Kidney capillary endothelial cell (primary cell): ENCODE results near the gene TIFAB.

Experiments used
- DNase-seq: peaks from one replicate; pipeline ENCODE4 v3.0.0-alpha.2; 2018; ENCODE audit warnings: low spot score

The TIFAB gene

DNA sequence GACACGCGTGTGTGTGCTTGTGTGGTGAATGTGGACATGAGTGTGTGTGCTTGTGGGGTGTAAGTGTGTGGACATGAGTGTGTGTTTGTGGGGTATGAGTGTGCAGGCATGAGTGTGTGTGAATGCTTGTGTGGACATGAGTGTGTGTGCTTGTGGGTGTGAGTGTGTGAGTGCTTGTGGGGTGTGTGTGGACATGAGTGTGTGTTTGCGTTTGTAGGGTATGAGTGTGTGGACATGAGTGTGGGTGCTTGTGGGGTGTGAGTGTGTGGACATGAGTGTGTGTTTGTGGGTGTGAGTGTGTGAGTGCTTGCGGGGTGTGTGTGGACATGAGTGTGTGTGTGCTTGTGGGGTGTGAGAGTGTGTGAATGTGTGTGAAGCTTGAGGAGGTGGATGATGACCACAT lies 29.8 kb upstream of the TIFAB start:
- DNase-seq = no peak

DNA sequence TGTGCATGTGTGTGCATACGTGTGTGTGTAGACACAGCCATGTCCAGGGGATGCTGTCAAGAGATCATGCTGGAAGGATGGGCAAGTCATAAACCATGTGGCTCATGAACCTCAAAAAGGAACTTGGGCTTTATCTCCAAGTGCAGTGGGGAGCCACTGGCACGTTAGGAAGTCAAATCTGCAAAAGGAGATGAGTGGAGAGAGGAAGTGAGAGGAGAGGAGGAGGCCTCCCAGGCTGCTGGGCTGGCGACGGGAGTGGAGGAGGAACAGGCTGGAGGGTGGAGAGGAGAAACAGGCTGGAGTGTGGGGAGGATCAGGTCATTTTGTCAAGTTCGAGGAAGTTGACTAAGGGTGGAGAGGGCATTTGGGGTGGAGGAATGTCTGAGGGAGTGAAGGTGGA lies 29.2 kb upstream of the TIFAB start:
- DNase-seq = no peak

- no peak for DNase-seq
Measured at GRCh38 chr5:135480511-135480910, 28.4 kb upstream of the TIFAB start.

- DNase-seq = no peak
Measured at GRCh38 chr5:135478938-135479337, 26.8 kb upstream of the TIFAB start.

- DNase-seq = no peak
Measured at GRCh38 chr5:135477613-135478066, 25.5 kb upstream of the TIFAB start.

GRCh38 chr5:135476615-135477581 lies 24.7 kb upstream of the TIFAB start:
- DNase-seq = no peak

- DNase-seq = no peak
Measured at GRCh38 chr5:135473956-135474670, 22.0 kb upstream of the TIFAB start.

DNA sequence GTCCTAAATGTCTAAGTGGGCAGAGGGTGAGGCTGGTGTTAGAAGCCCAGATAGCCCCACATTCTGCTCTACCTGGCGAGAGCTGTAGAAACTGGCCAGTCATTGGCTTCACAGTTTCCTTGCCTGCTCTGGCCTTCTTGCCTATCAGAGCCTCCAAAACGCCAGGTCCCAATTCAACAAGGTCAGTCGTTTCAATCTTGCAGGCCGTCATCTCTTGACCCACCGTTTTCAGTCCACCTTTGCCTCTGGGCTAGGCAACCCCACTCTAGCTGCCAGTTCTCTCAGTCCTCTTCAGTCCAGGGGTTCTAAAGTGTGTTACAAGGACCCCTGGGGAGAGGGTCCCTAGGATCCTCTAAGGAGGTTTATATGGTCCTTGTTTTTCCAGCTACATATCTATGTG lies 20.0 kb upstream of the TIFAB start:
- DNase-seq = no peak

GRCh38 chr5:135471726-135472125 lies 19.6 kb upstream of the TIFAB start:
- DNase-seq = no peak

DNA sequence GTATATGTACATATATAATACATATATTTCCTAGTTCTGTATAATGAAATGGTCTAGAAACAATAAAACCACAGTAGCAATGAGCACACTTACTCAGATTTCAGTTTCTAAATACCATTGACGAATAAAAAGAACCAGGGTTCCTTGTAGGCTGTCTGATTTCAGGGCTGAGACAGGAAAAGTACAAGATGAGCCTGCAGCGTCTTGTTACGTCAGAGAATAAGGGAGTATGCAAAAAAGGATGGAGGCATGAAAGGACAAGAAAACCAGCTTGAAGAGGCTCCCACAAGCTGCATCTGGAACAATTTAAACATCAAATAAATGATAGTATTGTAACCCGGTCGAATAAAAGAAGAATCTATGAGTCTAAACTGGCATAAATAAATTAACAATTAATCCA lies 17.8 kb upstream of the TIFAB start:
- no peak for DNase-seq

- DNase-seq = no peak
Measured at GRCh38 chr5:135468541-135468940, 16.4 kb upstream of the TIFAB start.

DNA sequence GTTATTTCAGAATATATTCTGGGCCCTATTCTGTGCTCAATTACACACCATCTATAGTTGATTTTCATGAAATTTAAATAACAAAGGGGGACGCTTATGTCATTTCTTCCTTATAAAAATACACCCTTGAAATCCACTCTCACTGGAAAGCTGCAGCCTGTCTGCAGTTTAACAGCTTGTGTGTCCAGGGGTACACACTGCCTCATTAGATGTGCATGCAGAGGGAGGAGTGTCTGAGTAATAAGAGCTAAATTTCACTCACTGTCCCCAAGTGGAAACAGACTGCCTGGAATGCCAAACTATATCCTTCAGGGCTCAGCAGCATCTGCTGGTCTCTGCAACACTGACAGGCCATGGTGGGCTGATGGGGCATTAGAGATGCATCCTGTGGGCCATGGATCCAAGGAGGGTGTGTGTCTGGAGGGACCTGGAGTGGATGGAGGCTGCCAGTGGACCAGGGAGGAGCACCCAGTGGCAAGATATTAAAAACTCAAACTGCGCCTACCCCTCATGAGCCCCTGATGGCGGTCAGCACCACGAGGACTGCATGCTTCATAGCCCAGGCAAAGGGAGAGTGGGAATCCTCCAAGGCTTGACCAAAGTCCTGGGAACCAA lies 15.8 kb upstream of the TIFAB start:
- no peak for DNase-seq

DNA sequence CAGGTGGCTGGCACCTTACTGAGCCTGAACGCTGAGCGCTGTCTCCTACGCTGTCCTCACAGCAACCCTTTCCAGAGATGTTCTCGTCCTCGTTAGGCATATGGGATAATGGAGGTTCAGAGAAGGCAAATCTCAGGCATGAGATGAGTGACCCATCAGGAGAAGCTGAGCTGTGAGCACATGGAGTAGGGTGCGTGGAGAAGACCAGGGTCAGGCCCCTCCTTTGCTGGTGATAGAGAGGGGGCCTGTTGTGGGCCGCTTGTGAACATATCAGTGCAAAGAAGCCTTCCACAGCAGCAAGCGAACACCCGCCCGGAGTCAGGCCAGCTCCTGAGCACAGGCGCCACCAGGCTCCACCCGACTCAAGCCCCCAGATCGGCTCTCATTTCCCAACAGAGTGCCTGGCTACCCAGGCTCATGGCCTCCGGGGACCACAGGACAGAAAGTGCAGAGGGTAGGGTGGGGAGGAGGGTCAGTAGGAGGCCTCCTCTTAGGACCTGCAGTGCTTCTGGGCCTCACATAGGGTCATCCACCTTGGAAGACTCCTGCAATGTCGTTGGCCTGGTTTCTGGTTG lies 15.0 kb upstream of the TIFAB start:
- no peak for DNase-seq

- peak; percentile 48 for DNase-seq
Measured at GRCh38 chr5:135466178-135467050, 14.3 kb upstream of the TIFAB start.

GRCh38 chr5:135465391-135466122 lies 13.4 kb upstream of the TIFAB start:
- DNase-seq = no peak

GRCh38 chr5:135462304-135462703 lies 10.2 kb upstream of the TIFAB start:
- peak; percentile 30 for DNase-seq

DNA sequence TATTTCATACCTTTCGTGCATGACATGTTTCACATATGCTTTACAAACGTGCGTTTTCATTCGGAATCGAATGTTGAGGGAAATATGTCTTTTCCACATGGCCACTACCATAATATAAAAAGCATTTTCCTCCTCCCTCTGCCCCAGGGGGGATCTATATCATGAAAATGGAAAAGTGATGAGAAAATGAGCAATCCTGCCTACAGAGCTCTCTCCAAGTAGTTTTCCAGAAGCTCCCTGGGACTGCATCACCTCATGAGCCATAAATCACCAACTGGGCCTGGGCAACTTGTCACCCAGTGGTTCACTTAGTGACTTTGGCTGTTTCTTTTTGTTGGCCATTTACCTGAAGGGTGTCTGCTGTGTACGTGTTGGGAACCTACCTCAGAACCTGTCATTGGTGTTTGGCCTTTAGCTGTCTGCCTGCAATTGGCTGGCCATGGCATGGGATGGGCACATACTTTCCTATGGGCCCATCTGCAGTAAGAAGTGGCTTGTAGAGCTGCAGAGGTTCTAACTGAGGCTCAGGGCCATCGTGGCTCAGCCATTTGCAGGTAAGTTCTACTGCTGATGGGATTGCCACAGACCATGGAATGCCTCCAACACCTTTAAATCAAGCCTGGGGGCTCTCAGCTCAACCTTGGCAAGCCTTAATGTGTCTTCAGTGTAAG lies 9.5 kb upstream of the TIFAB start:
- no peak for DNase-seq

GRCh38 chr5:135460246-135461033 lies 8.3 kb upstream of the TIFAB start:
- DNase-seq = no peak

DNA sequence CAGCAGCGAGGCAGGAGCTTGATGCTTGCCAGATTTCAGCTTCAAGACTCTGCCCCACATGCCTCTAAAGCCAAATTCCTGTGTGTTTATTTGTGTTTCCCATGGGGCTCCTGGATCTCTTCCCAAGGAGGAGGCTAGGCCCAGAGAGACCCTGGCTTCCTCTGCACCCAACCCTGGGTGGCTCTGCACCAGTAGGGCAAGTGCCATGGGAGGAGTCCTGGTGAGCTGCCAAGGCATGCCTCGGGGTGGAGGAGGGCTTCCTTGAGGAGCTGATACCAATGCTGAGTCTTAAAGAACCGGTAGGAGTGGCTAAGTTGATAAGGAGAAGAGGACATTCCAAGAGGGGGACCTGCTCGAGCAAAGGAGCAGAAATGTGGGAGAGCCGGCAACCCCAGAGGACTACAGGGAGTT lies 6.8 kb upstream of the TIFAB start:
- no peak for DNase-seq
